Ishikawa (cell line): ENCODE data around the gene PMFBP1.

Experiments used
- CEBPB ChIP-seq: IDR thresholded peaks from 2 replicates; pipeline ENCODE4 v1.6.1; 2012
- CREB1 ChIP-seq: IDR thresholded peaks from 2 replicates; pipeline ENCODE4 v1.6.1; 2012; ENCODE audit warnings: low read depth
- EGR1 ChIP-seq: IDR thresholded peaks from 2 replicates; pipeline ENCODE4 v1.6.1; 2012
- EP300 ChIP-seq: IDR thresholded peaks from 2 replicates; pipeline ENCODE4 v1.6.1; 2012; ENCODE audit warnings: borderline replicate concordance
- FOXM1 ChIP-seq: IDR thresholded peaks from 2 replicates; pipeline ENCODE4 v1.6.1; 2012; ENCODE audit warnings: low read depth, borderline replicate concordance
- MAX ChIP-seq: IDR thresholded peaks from 2 replicates; pipeline ENCODE4 v1.6.1; 2012
- NFIC ChIP-seq: IDR thresholded peaks from 2 replicates; pipeline ENCODE4 v1.6.1; 2012
- RAD21 ChIP-seq: IDR thresholded peaks from 2 replicates; pipeline ENCODE4 v1.6.1; 2012; ENCODE audit warnings: low read depth
- TAF1 ChIP-seq: IDR thresholded peaks from 2 replicates; pipeline ENCODE4 v1.6.1; 2012; ENCODE audit warnings: low read depth, mild to moderate bottlenecking
- TCF12 ChIP-seq: IDR thresholded peaks from 2 replicates; pipeline ENCODE4 v1.6.1; 2012; ENCODE audit warnings: low read depth
- TEAD4 ChIP-seq: IDR thresholded peaks from 2 replicates; pipeline ENCODE4 v1.6.1; 2012
- USF1 ChIP-seq: IDR thresholded peaks from 2 replicates; pipeline ENCODE4 v1.6.1; 2012
- YY1 ChIP-seq: IDR thresholded peaks from 2 replicates; pipeline ENCODE4 v1.6.1; 2012; ENCODE audit warnings: low read depth
- ZBTB7A ChIP-seq: IDR thresholded peaks from 2 replicates; pipeline ENCODE4 v1.6.1; 2012; ENCODE audit warnings: low read depth
- TF ChIP-seq, protein P1 (sequence below): IDR thresholded peaks from 2 replicates; pipeline ENCODE4 v1.6.1; 2012; ENCODE audit warnings: low read depth, mild to moderate bottlenecking

PMFBP1 gene, protein sequence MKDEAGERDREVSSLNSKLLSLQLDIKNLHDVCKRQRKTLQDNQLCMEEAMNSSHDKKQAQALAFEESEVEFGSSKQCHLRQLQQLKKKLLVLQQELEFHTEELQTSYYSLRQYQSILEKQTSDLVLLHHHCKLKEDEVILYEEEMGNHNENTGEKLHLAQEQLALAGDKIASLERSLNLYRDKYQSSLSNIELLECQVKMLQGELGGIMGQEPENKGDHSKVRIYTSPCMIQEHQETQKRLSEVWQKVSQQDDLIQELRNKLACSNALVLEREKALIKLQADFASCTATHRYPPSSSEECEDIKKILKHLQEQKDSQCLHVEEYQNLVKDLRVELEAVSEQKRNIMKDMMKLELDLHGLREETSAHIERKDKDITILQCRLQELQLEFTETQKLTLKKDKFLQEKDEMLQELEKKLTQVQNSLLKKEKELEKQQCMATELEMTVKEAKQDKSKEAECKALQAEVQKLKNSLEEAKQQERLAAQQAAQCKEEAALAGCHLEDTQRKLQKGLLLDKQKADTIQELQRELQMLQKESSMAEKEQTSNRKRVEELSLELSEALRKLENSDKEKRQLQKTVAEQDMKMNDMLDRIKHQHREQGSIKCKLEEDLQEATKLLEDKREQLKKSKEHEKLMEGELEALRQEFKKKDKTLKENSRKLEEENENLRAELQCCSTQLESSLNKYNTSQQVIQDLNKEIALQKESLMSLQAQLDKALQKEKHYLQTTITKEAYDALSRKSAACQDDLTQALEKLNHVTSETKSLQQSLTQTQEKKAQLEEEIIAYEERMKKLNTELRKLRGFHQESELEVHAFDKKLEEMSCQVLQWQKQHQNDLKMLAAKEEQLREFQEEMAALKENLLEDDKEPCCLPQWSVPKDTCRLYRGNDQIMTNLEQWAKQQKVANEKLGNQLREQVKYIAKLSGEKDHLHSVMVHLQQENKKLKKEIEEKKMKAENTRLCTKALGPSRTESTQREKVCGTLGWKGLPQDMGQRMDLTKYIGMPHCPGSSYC

GRCh38 chr16:72172105-72173034, at the start of gene PMFBP1:
TSS of gene PMFBP1 (minus strand) at chr16:72172155. CDS start at chr16:72171208, 947 bp downstream.
- TF ChIP-seq RAD21 = no peak
- TF ChIP-seq MAX = no peak
- TF ChIP-seq, protein P1, sequence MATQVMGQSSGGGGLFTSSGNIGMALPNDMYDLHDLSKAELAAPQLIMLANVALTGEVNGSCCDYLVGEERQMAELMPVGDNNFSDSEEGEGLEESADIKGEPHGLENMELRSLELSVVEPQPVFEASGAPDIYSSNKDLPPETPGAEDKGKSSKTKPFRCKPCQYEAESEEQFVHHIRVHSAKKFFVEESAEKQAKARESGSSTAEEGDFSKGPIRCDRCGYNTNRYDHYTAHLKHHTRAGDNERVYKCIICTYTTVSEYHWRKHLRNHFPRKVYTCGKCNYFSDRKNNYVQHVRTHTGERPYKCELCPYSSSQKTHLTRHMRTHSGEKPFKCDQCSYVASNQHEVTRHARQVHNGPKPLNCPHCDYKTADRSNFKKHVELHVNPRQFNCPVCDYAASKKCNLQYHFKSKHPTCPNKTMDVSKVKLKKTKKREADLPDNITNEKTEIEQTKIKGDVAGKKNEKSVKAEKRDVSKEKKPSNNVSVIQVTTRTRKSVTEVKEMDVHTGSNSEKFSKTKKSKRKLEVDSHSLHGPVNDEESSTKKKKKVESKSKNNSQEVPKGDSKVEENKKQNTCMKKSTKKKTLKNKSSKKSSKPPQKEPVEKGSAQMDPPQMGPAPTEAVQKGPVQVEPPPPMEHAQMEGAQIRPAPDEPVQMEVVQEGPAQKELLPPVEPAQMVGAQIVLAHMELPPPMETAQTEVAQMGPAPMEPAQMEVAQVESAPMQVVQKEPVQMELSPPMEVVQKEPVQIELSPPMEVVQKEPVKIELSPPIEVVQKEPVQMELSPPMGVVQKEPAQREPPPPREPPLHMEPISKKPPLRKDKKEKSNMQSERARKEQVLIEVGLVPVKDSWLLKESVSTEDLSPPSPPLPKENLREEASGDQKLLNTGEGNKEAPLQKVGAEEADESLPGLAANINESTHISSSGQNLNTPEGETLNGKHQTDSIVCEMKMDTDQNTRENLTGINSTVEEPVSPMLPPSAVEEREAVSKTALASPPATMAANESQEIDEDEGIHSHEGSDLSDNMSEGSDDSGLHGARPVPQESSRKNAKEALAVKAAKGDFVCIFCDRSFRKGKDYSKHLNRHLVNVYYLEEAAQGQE = no peak
- TF ChIP-seq ZBTB7A = no peak
- TF ChIP-seq CEBPB = no peak
- TF ChIP-seq CREB1 = no peak
- no peak for TF ChIP-seq USF1
- TF ChIP-seq NFIC = no peak
- no peak for TF ChIP-seq TCF12
- no peak for TF ChIP-seq FOXM1
- no peak for TF ChIP-seq YY1
- no peak for TF ChIP-seq EGR1

- no peak for TF ChIP-seq ZBTB7A
- no peak for TF ChIP-seq TAF1
- no peak for TF ChIP-seq EGR1
- no peak for TF ChIP-seq CREB1
- TF ChIP-seq RAD21 = no peak
- TF ChIP-seq, protein P1 = no peak
- no peak for TF ChIP-seq TCF12
- no peak for TF ChIP-seq EP300
- no peak for TF ChIP-seq NFIC
- no peak for TF ChIP-seq FOXM1
- TF ChIP-seq CEBPB = no peak
- no peak for TF ChIP-seq USF1
- TF ChIP-seq YY1 = no peak
- no peak for TF ChIP-seq TEAD4
- TF ChIP-seq MAX = no peak
Measured at GRCh38 chr16:72221630-72222024, 49.7 kb upstream of the PMFBP1 start.

DNA sequence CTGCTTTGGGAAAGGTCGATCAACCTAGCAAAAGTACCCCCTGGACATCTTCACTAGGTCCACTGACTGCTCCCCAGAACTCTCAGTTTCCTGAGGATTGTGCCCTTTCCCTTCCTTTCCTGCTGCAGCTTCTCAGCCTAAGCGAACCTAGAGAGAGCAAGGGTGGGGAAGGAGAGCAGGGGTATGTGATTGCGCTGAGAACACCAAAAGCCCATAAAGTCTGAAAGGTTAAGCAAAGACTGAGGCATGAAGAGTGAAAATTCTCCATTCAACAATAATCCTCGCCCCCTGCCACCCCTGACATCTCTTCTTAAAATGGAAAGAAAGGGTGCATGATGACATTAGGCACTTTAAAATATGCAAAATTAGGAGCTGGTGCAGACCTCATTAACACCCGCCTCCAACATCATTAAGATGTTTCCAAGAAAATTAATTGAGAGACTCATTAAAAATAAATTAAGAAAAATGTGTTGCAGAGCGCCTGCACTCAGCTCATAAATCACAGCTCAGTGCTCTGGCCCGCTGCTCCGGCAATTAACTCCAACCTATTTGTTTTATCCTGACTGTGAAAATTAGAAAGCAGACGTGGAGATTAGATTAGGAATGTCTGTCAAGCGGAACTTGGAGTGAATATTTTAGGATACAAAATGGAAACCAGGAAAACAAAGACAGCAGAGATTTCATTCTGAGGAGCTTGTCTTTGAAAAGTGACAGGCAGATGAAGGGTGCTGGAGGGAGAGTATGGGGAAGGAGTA, 49.1 kb upstream of the PMFBP1 start:
- no peak for TF ChIP-seq TCF12
- no peak for TF ChIP-seq MAX
- TF ChIP-seq, protein P1 = no peak
- no peak for TF ChIP-seq ZBTB7A
- TF ChIP-seq EP300 = no peak
- TF ChIP-seq USF1 = no peak
- TF ChIP-seq EGR1 = no peak
- no peak for TF ChIP-seq CEBPB
- TF ChIP-seq TEAD4 = no peak
- TF ChIP-seq TAF1 = no peak
- no peak for TF ChIP-seq FOXM1
- no peak for TF ChIP-seq RAD21
- no peak for TF ChIP-seq CREB1
- no peak for TF ChIP-seq NFIC
- TF ChIP-seq YY1 = no peak
